SU-DHL-6 (cell line): ENCODE results near the gene DNAJC27.
"Not testable (repeated sequence)": the region's sequence is repeated elsewhere in the genome, so short reads cannot be mapped to it uniquely, and the experiment has no call there.

Experiments used
- CTCF ChIP-seq: fragments of 200-600 bp; sonication (generic); IDR thresholded peaks from one replicate; pipeline ENCODE4 v1.5.1; 2017; ENCODE audit warnings: antibody characterized with exemption, mild to moderate bottlenecking, low read length, moderate library complexity; ENCODE audit not compliant: insufficient read depth, poor library complexity, severe bottlenecking
- EZH2phosphoT487 ChIP-seq: fragments of 200-600 bp; sonication (generic), shearing (Covaris generic); conservative IDR thresholded peaks from 2 replicates; pipeline ENCODE4 v1.6.1; 2018; ENCODE audit warnings: mild to moderate bottlenecking, antibody characterized with exemption, low read length, moderate library complexity, mixed read lengths

DNA sequence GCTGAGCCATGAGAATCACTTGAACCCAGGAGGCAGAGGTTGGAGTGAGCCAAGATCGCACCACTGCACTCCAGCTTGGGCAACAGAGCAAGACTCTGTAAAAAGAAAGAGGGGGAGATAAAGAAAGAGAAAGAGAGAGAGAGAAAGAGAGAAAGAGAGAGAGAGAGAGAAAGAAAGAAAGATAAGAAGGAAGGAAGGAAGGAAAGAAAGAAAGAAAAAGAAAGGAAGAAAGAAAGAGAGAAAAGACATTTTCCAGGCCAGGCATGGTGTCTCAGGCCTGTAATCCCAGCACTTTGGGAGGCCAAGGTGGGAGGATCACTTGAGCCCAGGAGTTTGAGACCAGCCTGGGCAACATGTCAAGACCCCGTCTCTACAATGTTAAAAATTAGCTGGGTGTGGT, 39.6 kb upstream of the DNAJC27 start:
- TF ChIP-seq CTCF, EZH2phosphoT487: not testable (repeated sequence)
